Endothelial cell of umbilical vein (primary cell): ENCODE measurements around the gene GNA12. TPM values are rescaled to one million over a fixed set of nuclear protein-coding genes. Genes with fewer than 3 reads are reported as not detected.

Experiments
- BruUV-seq: library from RNA; stranded (reverse); fragments of 400-500 nt; replicated peaks from 2 replicates; lab custom pipeline; 2021; lab: Mats Ljungman, UMichigan
- CTCF ChIA-PET: fragments of 300-600, 350-600 bp; sonication (Branson Sonifier 250); formaldehyde crosslinking; loops from one replicate; lab custom pipeline; 2021; ENCODE audit warnings: antibody characterized with exemption, inconsistent platforms; lab: Charles Lee
- POLR2A ChIA-PET: fragments of 300-600, 350-600 bp; sonication (Branson Sonifier 250); formaldehyde crosslinking; loops from one replicate; lab custom pipeline; 2021; ENCODE audit warnings: antibody characterized with exemption, inconsistent platforms; lab: Charles Lee
- DNase-seq: peaks from one replicate; pipeline ENCODE4 v3.0.0-alpha.2; 2011; ENCODE audit warnings: low read depth, low spot score
- FAIRE-seq: peaks from 2 replicates; lab custom pipeline; 2011; peaks lifted over from hg19 to GRCh38; lab: Jason Lieb, UNC
- H2AFZ ChIP-seq: 2 replicates; pipeline ENCODE4 v1.6.0; 2012; ENCODE audit warnings: low read depth, low read length, control low read depth, inconsistent platforms
- H3K27ac ChIP-seq: 2 replicates; pipeline ENCODE4 v1.5.1; 2011; ENCODE audit warnings: low read depth, mild to moderate bottlenecking, control low read depth, low read length, moderate library complexity; ENCODE audit not compliant: insufficient read depth
- H3K27me3 ChIP-seq, 2 experiments: 2 replicates each; pipeline versions ENCODE4 v1.6.0 to v1.6.1; 2011; ENCODE audit warnings: low read length in 2 of 2, mixed read lengths in 1 of 2; ENCODE audit not compliant: control insufficient read depth in 2 of 2, insufficient read depth in 2 of 2
- H3K36me3 ChIP-seq, 2 experiments: 2 replicates in 1 of 2; 3 replicates in 1 of 2; pipeline ENCODE4 v1.5.1; 2011; ENCODE audit warnings: low read length in 2 of 2, mild to moderate bottlenecking in 1 of 2, moderate library complexity in 1 of 2; ENCODE audit not compliant: control insufficient read depth in 2 of 2, insufficient read depth in 2 of 2; ENCODE audit errors: extremely low read depth in 1 of 2
- H3K4me1 ChIP-seq: 3 replicates; pipeline ENCODE4 v1.5.1; 2011; ENCODE audit warnings: mild to moderate bottlenecking, low read length; ENCODE audit not compliant: control insufficient read depth, insufficient read depth; ENCODE audit errors: extremely low read depth
- H3K4me2 ChIP-seq: 2 replicates; pipeline ENCODE4 v1.6.1; 2011; ENCODE audit warnings: low read length, control low read depth, mixed read lengths; ENCODE audit not compliant: insufficient read depth
- H3K4me3 ChIP-seq, 3 experiments: fragments of 200-600 bp in 1 of 3; sonication (generic), shearing (Covaris generic) in 1 of 3; replicated peaks in 1 of 3; 2 replicates each; pipeline ENCODE4 v1.5.1; 2011 to 2016; ENCODE audit warnings: control low read depth in 3 of 3, low read length in 3 of 3, mild to moderate bottlenecking in 2 of 3, inconsistent platforms in 1 of 3, low read depth in 1 of 3, moderate library complexity in 1 of 3; ENCODE audit not compliant: insufficient read depth in 1 of 3
- H3K79me2 ChIP-seq: 2 replicates; pipeline ENCODE4 v1.6.0; 2012; ENCODE audit warnings: low read length, inconsistent platforms; ENCODE audit not compliant: control insufficient read depth, insufficient read depth
- H3K9ac ChIP-seq: replicated peaks from 2 replicates; pipeline ENCODE3; 2011; ENCODE audit warnings: low read length, control low read depth; ENCODE audit not compliant: insufficient read depth; ENCODE audit errors: extremely low read depth
- H3K9me1 ChIP-seq: replicated peaks from 3 replicates; pipeline ENCODE4 v1.6.0; 2011; ENCODE audit warnings: mild to moderate bottlenecking, low read length; ENCODE audit not compliant: control insufficient read depth, insufficient read depth; ENCODE audit errors: extremely low read depth
- H3K9me3 ChIP-seq: replicated peaks from 2 replicates; pipeline ENCODE4 v1.5.1; 2012; ENCODE audit warnings: low read length, inconsistent platforms; ENCODE audit not compliant: control insufficient read depth, insufficient read depth
- H4K20me1 ChIP-seq: replicated peaks from 2 replicates; pipeline ENCODE3; 2011; ENCODE audit warnings: mild to moderate bottlenecking, low read length; ENCODE audit not compliant: control insufficient read depth, insufficient read depth; ENCODE audit errors: extremely low read depth
- EZH2 ChIP-seq: IDR thresholded peaks from 2 replicates; pipeline ENCODE4 v1.6.1; 2012; ENCODE audit warnings: borderline replicate concordance, low read depth, mild to moderate bottlenecking, moderate library complexity, low read length, inconsistent platforms; ENCODE audit not compliant: severe bottlenecking
- FOS ChIP-seq: IDR thresholded peaks from 2 replicates; pipeline ENCODE4 v1.6.1; 2011; ENCODE audit warnings: mild to moderate bottlenecking, low read length, moderate library complexity, borderline replicate concordance; ENCODE audit not compliant: insufficient read depth
- GATA2 ChIP-seq: IDR thresholded peaks from 2 replicates; pipeline ENCODE4 v1.7.0; 2011; ENCODE audit warnings: low read depth, mild to moderate bottlenecking, moderate library complexity, mixed read lengths, low read length; ENCODE audit not compliant: insufficient read length, insufficient read depth
- JUN ChIP-seq: IDR thresholded peaks from 2 replicates; pipeline ENCODE4 v1.6.1; 2011; ENCODE audit warnings: borderline replicate concordance, low read depth; ENCODE audit not compliant: insufficient read length, insufficient read depth
- MAX ChIP-seq: IDR thresholded peaks from 2 replicates; pipeline ENCODE4 v1.6.1; 2011; ENCODE audit not compliant: insufficient read depth, insufficient read length
- MYC ChIP-seq: IDR thresholded peaks from one replicate; pipeline ENCODE4 v1.6.1; 2011; ENCODE audit warnings: mild to moderate bottlenecking, low read depth, low read length
- POLR2A ChIP-seq: IDR thresholded peaks from 2 replicates; pipeline ENCODE4 v1.6.1; 2012; ENCODE audit warnings: low read depth, mild to moderate bottlenecking, control low read depth, low read length
- dilution Hi-C: fragments of 300-500 bp; cut with MboI; formaldehyde crosslinking; loops from one replicate; pipeline ENCODE4 v1.15.0; 2019; ENCODE audit warnings: low sequenced_read_pairs; ENCODE audit not compliant: extremely low pct_ligation_motif_present
- intact Hi-C: fragments of 100-400 bp; cut with micrococcal nuclease; formaldehyde crosslinking; loops from one replicate; pipeline ENCODE4 v1.10.0; 2022
- polyA plus RNA-seq, 4 experiments: library from polyadenylated mRNA; depleted of rRNA in 3 of 4; stranded (reverse) in 3 of 4; unstranded in 1 of 4; fragments of >200 nt; gene quantifications; 2 replicates each; pipeline versions ENCODE4 v1.2.1 to v1.2.3, GENCODE V29; 2011 to 2012; ENCODE audit warnings: missing spikeins in 1 of 4
- total RNA-seq: library from RNA; stranded (reverse); gene quantifications from 2 replicates; pipeline ENCODE4 v1.2.3, GENCODE V29; 2021

GNA12 gene
- total and polyA plus RNA-seq, 2 donors (not counting 3 experiments of a cell fraction or from before 2014, with no cell fraction given): 63.0 to 75.1 TPM

DNA sequence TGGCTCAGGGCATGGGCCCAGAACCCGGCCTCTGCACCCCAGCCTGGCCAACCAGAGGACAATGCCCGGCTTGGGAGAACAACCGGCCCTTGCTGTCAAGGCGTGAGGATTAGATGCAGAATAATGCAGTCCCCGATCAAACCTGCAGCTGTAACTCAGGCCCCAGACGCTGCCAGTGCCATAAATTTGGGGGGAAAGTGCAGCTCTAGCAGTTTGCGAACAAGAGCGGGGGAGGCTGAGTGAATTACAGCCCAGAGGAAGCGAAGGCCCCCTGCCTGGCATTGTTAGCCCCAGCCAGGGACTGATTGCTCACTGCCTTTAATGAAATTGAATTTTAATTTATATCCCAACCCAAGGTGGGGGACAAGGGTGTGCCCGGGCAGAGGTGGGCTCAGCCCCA is 38.0 kb upstream of the GNA12 start:
- Histone ChIP-seq H3K27ac (no peak overlapping the region), H3K27me3 (no peaks in the 10 kb centered on the region), H3K36me3 (no peaks in the 10 kb centered on the region), H4K20me1 (no peaks in the 10 kb centered on the region), H3K9ac (no peak overlapping the region), H3K4me1 (no peaks in the 10 kb centered on the region), H3K4me2 (no peak overlapping the region), H3K9me3 (no peaks in the 10 kb centered on the region), H2AFZ (no peak overlapping the region), H3K4me3 (no peak overlapping the region), H3K9me1 (no peaks in the 10 kb centered on the region), H3K79me2 (no peaks in the 10 kb centered on the region)
- DNase-seq (no peak), FAIRE-seq (no peak)
- TF ChIP-seq POLR2A (no peak), MYC (no peak), EZH2 (no peak), JUN (no peak), MAX (no peak), GATA2 (no peak)
- CTCF ChIA-PET: no interaction called here
- POLR2A ChIA-PET: no interaction called here
- dilution Hi-C loops (no loop called here), intact Hi-C loops (no loop called here)
- BruUV-seq: no TSS peak

- dilution Hi-C loops (no loop called here), intact Hi-C loops (no loop called here)
- no TSS peak for BruUV-seq
- H3K27ac ChIP-seq: no peak overlapping the region
- no peak overlapping the region for H3K9ac ChIP-seq
- no peak for FAIRE-seq
- ChIA-PET CTCF (interaction anchor here (1.2 kb wide), 1 partner anchor 15 kb away, joined by 5 read pairs; no protein-coding TSS in a partner anchor), POLR2A (no interaction called here)
- no peak overlapping the region for H2AFZ ChIP-seq
- H3K4me3 ChIP-seq: no peak overlapping the region
- no peaks in the 10 kb centered on the region for H3K9me3 ChIP-seq
- no peaks in the 10 kb centered on the region for H3K9me1 ChIP-seq
- no peaks in the 10 kb centered on the region for H3K27me3 ChIP-seq
- H4K20me1 ChIP-seq: no peaks in the 10 kb centered on the region
- H3K4me2 ChIP-seq: no peak overlapping the region
- H3K4me1 ChIP-seq: no peaks in the 10 kb centered on the region
- DNase-seq: no peak
- TF ChIP-seq EZH2 (no peak), FOS (no peak)
- H3K79me2 ChIP-seq: no peaks in the 10 kb centered on the region
- no peaks in the 10 kb centered on the region for H3K36me3 ChIP-seq
Observed at GRCh38 chr7:2880874-2881533, 36.9 kb upstream of the GNA12 start.
